Measurements from ENCODE around the gene CCNT1. TPM values are rescaled to one million over a fixed set of nuclear protein-coding genes. Genes with fewer than 3 reads are reported as not detected.

CCNT1 gene
- total RNA-seq, 1 experiment from 2014 or later = 69.4 TPM

DNA sequence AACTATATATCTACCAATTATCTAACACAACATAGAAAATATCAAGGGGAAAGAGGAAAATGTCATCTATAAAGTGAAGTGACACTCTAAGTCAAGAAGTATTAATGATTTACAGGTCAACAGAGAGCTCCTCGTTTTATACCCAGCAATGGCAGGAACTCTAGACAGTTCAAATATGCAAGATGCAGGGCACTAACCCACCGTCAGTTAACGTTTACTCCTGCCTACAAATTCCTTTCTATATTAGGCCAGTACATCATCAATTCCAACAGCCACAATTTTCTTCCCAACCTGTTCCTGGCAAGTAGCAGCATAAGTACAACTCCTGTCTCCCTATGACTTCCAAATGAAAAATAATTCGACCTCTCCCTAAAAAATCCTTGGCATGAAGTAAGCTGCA is 25.5 kb downstream of the CCNT1 start:
- ATAC-seq = no peak
- Histone ChIP-seq H4K20me1 (ENCODE audit: insufficient read depth) (no peaks in the 10 kb centered on the region; the same call in 1 of the 2 replicates), H3K36me3 (ENCODE audit: control insufficient read depth in 1 of 2, insufficient read depth in 2 of 2, low read length in 2 of 2) (peaks cover 42 to 63% of the 10 kb centered on the region in 2 experiments), H3K9ac (ENCODE audit: low read length) (no peak overlapping the region), H3K4me3 (replicated peaks in 1 of 2; ENCODE audit: low read depth in 1 of 2, low read length in 2 of 2) (no peak overlapping the region), H3K4me1 (ENCODE audit: control insufficient read depth in 1 of 2, insufficient read depth in 2 of 2, low read length in 2 of 2) (no peaks in the 10 kb centered on the region), H3K9me2 (ENCODE audit: insufficient read depth) (no peaks in the 10 kb centered on the region), H3K9me3 (ENCODE audit: control insufficient read depth in 1 of 2, insufficient read depth in 1 of 2, low read depth in 1 of 2, low read length in 2 of 2) (no peaks in the 10 kb centered on the region), H3K27me3 (ENCODE audit: insufficient read depth, low read length) (no peaks in the 10 kb centered on the region), H2AFZ (ENCODE audit: low read depth, low read length, poor library complexity, severe bottlenecking) (no peak overlapping the region), H3K79me2 (ENCODE audit: insufficient read depth, low read length) (peaks cover 68% of the 10 kb centered on the region), H3K27ac (ENCODE audit: low read depth, low read length) (no peak overlapping the region), H3K4me2 (ENCODE audit: low read length) (no peak overlapping the region)
- ChIA-PET POLR2A (interaction anchor here (1.9 kb wide), 1 partner anchor 9 kb away, joined by 6 read pairs; the partner anchor contains the start of gene KANSL2), CTCF (no interaction called here), RAD21 (ENCODE audit: low non-redundant PET in 1 of 2, low total read pairs in 2 of 2, uncharacterized antibody in 2 of 2, unreplicated experiment in 2 of 2) (no interaction called here)
- TF ChIP-seq CEBPB (IDR thresholded peaks at IDR 0.05; ENCODE audit: low read depth) (no peak), CBX3 (IDR thresholded peaks at IDR 0.05; ENCODE audit: low read depth) (no peak), ELF1 (IDR thresholded peaks at IDR 0.05; ENCODE audit: borderline replicate concordance, low read depth) (no peak), EGR1 (IDR thresholded peaks at IDR 0.05; ENCODE audit: low read depth) (no peak), YY1 (IDR thresholded peaks at IDR 0.05; ENCODE audit: extremely low read depth, insufficient replicate concordance, low read depth, low read length) (no peak), FOSL1 (IDR thresholded peaks at IDR 0.05; ENCODE audit: low read depth) (no peak), JUND (IDR thresholded peaks at IDR 0.05) (no peak), SRF (IDR thresholded peaks at IDR 0.05; ENCODE audit: low read depth) (no peak), POLR2AphosphoS5 (IDR thresholded peaks at IDR 0.05; ENCODE audit: low read depth, low read length) (no peak), SP1 (IDR thresholded peaks at IDR 0.05; ENCODE audit: low read depth) (no peak), SIN3A (IDR thresholded peaks at IDR 0.05; ENCODE audit: low read depth) (no peak), ZFX (IDR thresholded peaks at IDR 0.05) (no peak), RAD21 (IDR thresholded peaks at IDR 0.05; ENCODE audit: low read depth) (no peak)
- TF ChIP-seq, protein P1, sequence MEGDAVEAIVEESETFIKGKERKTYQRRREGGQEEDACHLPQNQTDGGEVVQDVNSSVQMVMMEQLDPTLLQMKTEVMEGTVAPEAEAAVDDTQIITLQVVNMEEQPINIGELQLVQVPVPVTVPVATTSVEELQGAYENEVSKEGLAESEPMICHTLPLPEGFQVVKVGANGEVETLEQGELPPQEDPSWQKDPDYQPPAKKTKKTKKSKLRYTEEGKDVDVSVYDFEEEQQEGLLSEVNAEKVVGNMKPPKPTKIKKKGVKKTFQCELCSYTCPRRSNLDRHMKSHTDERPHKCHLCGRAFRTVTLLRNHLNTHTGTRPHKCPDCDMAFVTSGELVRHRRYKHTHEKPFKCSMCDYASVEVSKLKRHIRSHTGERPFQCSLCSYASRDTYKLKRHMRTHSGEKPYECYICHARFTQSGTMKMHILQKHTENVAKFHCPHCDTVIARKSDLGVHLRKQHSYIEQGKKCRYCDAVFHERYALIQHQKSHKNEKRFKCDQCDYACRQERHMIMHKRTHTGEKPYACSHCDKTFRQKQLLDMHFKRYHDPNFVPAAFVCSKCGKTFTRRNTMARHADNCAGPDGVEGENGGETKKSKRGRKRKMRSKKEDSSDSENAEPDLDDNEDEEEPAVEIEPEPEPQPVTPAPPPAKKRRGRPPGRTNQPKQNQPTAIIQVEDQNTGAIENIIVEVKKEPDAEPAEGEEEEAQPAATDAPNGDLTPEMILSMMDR (IDR thresholded peaks at IDR 0.05 in 2 of 3, conservative IDR thresholded peaks at IDR 0.05 in 1 of 3; ENCODE audit: borderline replicate concordance in 1 of 3, insufficient read depth in 1 of 3, low read depth in 2 of 3, low read length in 2 of 3) = no peak
- TF ChIP-seq, protein P2, sequence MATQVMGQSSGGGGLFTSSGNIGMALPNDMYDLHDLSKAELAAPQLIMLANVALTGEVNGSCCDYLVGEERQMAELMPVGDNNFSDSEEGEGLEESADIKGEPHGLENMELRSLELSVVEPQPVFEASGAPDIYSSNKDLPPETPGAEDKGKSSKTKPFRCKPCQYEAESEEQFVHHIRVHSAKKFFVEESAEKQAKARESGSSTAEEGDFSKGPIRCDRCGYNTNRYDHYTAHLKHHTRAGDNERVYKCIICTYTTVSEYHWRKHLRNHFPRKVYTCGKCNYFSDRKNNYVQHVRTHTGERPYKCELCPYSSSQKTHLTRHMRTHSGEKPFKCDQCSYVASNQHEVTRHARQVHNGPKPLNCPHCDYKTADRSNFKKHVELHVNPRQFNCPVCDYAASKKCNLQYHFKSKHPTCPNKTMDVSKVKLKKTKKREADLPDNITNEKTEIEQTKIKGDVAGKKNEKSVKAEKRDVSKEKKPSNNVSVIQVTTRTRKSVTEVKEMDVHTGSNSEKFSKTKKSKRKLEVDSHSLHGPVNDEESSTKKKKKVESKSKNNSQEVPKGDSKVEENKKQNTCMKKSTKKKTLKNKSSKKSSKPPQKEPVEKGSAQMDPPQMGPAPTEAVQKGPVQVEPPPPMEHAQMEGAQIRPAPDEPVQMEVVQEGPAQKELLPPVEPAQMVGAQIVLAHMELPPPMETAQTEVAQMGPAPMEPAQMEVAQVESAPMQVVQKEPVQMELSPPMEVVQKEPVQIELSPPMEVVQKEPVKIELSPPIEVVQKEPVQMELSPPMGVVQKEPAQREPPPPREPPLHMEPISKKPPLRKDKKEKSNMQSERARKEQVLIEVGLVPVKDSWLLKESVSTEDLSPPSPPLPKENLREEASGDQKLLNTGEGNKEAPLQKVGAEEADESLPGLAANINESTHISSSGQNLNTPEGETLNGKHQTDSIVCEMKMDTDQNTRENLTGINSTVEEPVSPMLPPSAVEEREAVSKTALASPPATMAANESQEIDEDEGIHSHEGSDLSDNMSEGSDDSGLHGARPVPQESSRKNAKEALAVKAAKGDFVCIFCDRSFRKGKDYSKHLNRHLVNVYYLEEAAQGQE (IDR thresholded peaks at IDR 0.05; ENCODE audit: low read depth) = no peak
- TF ChIP-seq, protein P3, sequence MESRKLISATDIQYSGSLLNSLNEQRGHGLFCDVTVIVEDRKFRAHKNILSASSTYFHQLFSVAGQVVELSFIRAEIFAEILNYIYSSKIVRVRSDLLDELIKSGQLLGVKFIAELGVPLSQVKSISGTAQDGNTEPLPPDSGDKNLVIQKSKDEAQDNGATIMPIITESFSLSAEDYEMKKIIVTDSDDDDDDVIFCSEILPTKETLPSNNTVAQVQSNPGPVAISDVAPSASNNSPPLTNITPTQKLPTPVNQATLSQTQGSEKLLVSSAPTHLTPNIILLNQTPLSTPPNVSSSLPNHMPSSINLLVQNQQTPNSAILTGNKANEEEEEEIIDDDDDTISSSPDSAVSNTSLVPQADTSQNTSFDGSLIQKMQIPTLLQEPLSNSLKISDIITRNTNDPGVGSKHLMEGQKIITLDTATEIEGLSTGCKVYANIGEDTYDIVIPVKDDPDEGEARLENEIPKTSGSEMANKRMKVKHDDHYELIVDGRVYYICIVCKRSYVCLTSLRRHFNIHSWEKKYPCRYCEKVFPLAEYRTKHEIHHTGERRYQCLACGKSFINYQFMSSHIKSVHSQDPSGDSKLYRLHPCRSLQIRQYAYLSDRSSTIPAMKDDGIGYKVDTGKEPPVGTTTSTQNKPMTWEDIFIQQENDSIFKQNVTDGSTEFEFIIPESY (IDR thresholded peaks at IDR 0.05; ENCODE audit: extremely low read depth, insufficient replicate concordance, low read length) = no peak
- TF ChIP-seq, protein P4, sequence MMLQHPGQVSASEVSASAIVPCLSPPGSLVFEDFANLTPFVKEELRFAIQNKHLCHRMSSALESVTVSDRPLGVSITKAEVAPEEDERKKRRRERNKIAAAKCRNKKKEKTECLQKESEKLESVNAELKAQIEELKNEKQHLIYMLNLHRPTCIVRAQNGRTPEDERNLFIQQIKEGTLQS (IDR thresholded peaks at IDR 0.05) = no peak
- TF ChIP-seq, protein P5, sequence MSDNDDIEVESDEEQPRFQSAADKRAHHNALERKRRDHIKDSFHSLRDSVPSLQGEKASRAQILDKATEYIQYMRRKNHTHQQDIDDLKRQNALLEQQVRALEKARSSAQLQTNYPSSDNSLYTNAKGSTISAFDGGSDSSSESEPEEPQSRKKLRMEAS (IDR thresholded peaks at IDR 0.05) = no peak
- intact Hi-C loops (cut with micrococcal nuclease) = no loop called here
- no TSS peak for BruUV-seq (replicated peaks)
- no peak for DNase-seq (ENCODE audit: low read depth, low spot score)
